Measurements from ENCODE around the gene LRP2.

DNA sequence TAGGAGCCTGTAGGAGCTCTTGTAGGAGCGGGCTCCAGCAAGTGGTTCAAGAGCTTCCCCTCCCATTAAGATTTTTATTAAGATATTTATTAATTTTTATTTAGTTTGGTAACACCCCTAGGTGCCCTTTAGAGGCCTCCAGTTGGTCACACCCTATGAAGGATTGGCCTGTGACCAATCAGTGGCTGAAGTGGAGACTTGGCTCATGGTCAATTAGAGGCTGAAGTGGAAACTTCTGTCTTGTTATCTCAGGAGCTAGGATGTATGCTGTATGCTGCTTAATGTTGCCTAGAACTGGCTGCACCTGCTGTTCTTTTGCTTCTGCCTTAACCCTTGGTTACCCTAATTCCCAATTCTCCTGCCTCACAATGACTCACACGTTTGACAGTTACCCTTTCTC, 244.3 kb downstream of the LRP2 start:
- no peak for TF ChIP-seq CTCF (IDR thresholded peaks at IDR 0.05)
- TF ChIP-seq POLR2A (IDR thresholded peaks at IDR 0.05) = no peak

Measured in lower leg skin (tissue), 3 donors.